ENCODE measurements around the gene ANTXR2.

The ANTXR2 gene

DNA sequence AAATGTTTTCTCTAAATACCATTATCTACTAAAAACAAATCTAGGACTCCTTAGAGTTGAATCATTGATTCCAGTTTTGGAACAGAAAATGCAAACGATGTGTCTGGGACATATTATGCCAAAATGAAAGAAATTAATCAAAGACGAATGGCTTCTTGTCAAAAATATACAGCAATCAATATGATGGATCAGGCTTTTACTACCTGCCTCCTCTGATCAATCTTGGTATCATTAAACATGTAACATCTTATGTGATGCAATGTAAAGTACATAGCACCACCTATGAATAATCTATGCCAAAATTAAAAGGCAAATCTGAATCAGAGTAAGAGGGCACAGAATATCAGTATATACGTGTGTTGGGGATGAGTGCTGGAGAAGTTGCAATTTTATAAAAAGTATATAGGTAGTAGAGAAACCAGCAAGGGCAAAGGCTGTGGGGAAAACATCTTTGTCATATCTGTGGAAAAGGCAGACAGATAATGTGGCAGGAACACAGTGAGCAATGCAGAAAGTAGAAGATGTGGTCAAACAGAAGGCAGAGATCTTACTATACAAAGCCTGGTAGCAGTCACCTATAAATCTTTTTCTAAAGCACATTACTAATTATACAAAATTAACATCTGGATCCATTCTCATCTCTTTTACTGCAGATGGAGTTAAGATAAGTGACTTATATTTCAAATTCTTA lies 152.7 kb downstream of the ANTXR2 start:
- Histone ChIP-seq H3K4me3 (ENCODE audit: low read length in 2 of 2) (no peak overlapping the region), H3K4me1 (ENCODE audit: control insufficient read depth, insufficient read depth, low read length) (no peaks in the 10 kb centered on the region), H3K36me3 (ENCODE audit: control insufficient read depth in 2 of 2, insufficient read depth in 2 of 2, low read length in 2 of 2) (no peaks in the 10 kb centered on the region), H3K27ac (ENCODE audit: low read length) (no peak overlapping the region), H3K9ac (ENCODE audit: low read length in 2 of 2) (no peak overlapping the region), H3K9me3 (ENCODE audit: control insufficient read depth in 2 of 2, low read length in 2 of 2) (peaks cover 0 to 3% of the 10 kb centered on the region in 2 donors), H3K27me3 (ENCODE audit: control insufficient read depth in 1 of 2, insufficient read depth in 2 of 2, low read length in 2 of 2) (no peaks in the 10 kb centered on the region)

DNA sequence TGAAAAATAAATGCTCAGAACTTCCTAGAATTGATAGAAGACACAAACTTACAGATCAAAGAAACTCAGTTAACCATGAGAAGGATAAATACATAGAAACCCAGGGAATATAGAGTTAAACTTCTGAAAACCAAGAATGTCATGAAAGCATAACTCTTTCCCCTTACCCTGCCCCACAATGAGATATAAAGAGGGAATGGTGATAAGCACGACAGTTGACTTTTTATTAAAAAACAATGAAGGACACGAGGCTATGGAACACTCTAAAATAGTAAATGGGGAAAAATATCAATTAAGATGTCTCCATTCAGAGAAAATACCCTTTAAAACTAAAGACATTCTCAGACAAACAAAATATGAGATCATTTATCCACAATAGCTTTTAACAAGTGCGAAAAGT lies 154.7 kb downstream of the ANTXR2 start:
- H3K4me3 ChIP-seq (ENCODE audit: low read length in 2 of 2) = no peak overlapping the region
- H3K9me3 ChIP-seq (ENCODE audit: control insufficient read depth in 2 of 2, low read length in 2 of 2) = peaks cover 0 to 3% of the 10 kb centered on the region in 2 donors
- H3K4me1 ChIP-seq (ENCODE audit: control insufficient read depth, insufficient read depth, low read length) = no peaks in the 10 kb centered on the region
- no peak overlapping the region for H3K9ac ChIP-seq (ENCODE audit: low read length in 2 of 2)
- no peak overlapping the region for H3K27ac ChIP-seq (ENCODE audit: low read length)
- H3K27me3 ChIP-seq (ENCODE audit: control insufficient read depth in 1 of 2, insufficient read depth in 2 of 2, low read length in 2 of 2) = no peaks in the 10 kb centered on the region
- H3K36me3 ChIP-seq (ENCODE audit: control insufficient read depth in 2 of 2, insufficient read depth in 2 of 2, low read length in 2 of 2) = no peaks in the 10 kb centered on the region

DNA sequence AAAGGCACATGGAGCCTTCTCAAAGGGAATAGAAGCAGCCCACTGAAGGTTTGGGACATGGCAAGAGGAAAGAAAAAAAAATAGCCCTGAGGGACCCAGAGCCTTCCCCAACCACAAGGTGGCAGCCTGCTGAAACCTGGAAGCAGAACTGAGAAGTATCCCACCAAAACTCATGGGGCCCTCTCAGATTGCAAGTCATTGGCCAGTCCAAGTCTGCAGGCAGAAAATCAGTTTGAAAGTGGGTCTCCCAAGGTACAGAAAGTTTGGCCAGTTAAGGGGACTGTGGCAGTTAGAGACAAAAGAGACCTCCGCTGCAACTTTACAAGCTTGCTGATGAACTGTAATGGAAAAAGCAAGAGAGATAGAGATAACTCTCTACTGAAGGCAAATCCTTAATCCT lies 155.8 kb downstream of the ANTXR2 start:
- Histone ChIP-seq H3K27ac (ENCODE audit: low read length) (no peak overlapping the region), H3K36me3 (ENCODE audit: control insufficient read depth in 2 of 2, insufficient read depth in 2 of 2, low read length in 2 of 2) (no peaks in the 10 kb centered on the region), H3K4me1 (ENCODE audit: control insufficient read depth, insufficient read depth, low read length) (no peaks in the 10 kb centered on the region), H3K4me3 (ENCODE audit: low read length in 2 of 2) (no peak overlapping the region), H3K27me3 (ENCODE audit: control insufficient read depth in 1 of 2, insufficient read depth in 2 of 2, low read length in 2 of 2) (no peaks in the 10 kb centered on the region), H3K9ac (ENCODE audit: low read length in 2 of 2) (no peak overlapping the region), H3K9me3 (ENCODE audit: control insufficient read depth in 2 of 2, low read length in 2 of 2) (peaks cover 0 to 3% of the 10 kb centered on the region in 2 donors)

DNA sequence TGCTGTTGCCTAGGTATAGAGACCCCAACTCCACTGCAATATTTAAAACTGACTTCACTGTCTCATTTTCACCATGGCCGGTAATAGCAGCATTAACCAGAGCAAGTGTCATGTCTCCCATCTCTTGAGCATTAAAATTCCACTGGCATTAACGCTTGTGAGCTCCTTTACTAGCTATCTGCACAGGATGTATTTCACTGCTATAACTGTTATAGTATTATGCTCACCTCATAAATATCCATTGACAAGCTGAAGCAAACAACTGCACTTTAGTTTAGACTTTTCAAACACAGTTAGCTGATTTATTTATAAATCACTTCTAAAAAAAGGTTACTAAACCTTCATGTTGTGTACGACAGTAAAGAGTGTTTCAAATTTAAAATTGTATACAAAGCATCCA lies 157.8 kb downstream of the ANTXR2 start:
- Histone ChIP-seq H3K27me3 (ENCODE audit: control insufficient read depth in 1 of 2, insufficient read depth in 2 of 2, low read length in 2 of 2) (no peaks in the 10 kb centered on the region), H3K27ac (ENCODE audit: low read length) (no peak overlapping the region), H3K9ac (ENCODE audit: low read length in 2 of 2) (no peak overlapping the region), H3K4me3 (ENCODE audit: low read length in 2 of 2) (no peak overlapping the region), H3K4me1 (ENCODE audit: control insufficient read depth, insufficient read depth, low read length) (no peaks in the 10 kb centered on the region), H3K9me3 (ENCODE audit: control insufficient read depth in 2 of 2, low read length in 2 of 2) (peaks cover 0 to 3% of the 10 kb centered on the region in 2 donors), H3K36me3 (ENCODE audit: control insufficient read depth in 2 of 2, insufficient read depth in 2 of 2, low read length in 2 of 2) (no peaks in the 10 kb centered on the region)

DNA sequence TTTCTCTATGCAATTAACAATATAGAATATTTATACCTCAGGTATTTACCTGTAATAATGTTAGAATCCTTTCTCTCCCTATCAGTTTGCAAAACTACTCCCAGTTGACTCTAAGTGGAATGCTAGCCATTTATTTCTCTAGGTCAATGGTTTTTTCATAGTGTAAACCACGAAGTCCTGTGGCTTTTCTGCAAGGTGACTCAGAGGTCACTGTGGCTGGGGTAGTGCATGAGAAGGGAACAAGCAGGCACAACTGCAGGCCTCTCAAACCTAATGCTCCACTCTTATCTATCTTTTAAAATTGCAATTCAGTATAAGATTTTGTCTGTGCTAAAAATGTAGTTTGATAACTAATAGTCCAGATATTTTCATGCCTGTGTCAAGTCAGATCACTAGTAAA lies 159.4 kb downstream of the ANTXR2 start:
- no peaks in the 10 kb centered on the region for H3K36me3 ChIP-seq (ENCODE audit: control insufficient read depth in 2 of 2, insufficient read depth in 2 of 2, low read length in 2 of 2)
- no peaks in the 10 kb centered on the region for H3K4me1 ChIP-seq (ENCODE audit: control insufficient read depth, insufficient read depth, low read length)
- no peak overlapping the region for H3K27ac ChIP-seq (ENCODE audit: low read length)
- no peak overlapping the region for H3K9ac ChIP-seq (ENCODE audit: low read length in 2 of 2)
- no peak overlapping the region for H3K4me3 ChIP-seq (ENCODE audit: low read length in 2 of 2)
- H3K27me3 ChIP-seq (ENCODE audit: control insufficient read depth in 1 of 2, insufficient read depth in 2 of 2, low read length in 2 of 2) = no peaks in the 10 kb centered on the region
- peaks cover 0 to 3% of the 10 kb centered on the region in 2 donors for H3K9me3 ChIP-seq (ENCODE audit: control insufficient read depth in 2 of 2, low read length in 2 of 2)

DNA sequence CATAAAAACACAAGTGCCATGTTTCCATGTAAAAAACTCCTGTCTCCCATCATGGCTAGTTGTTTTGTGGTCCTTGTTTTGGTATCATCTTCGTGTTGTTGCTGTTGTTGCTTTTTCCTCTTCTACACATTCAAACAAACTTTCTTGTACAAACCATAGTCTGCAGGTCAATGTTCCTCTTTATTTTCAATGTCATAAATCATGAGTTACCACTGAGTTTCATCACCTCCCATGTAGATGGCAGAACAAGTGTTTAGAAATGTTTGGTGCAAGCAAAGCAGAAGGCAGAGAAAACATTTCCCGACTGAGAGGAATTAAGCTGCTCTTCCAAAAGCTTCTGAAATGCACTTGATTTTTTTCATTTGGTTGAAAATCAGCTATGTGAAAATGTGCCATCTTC lies 166.0 kb downstream of the ANTXR2 start:
- H3K27me3 ChIP-seq (ENCODE audit: control insufficient read depth in 1 of 2, insufficient read depth in 2 of 2, low read length in 2 of 2) = no peaks in the 10 kb centered on the region
- H3K36me3 ChIP-seq (ENCODE audit: control insufficient read depth in 2 of 2, insufficient read depth in 2 of 2, low read length in 2 of 2) = peaks cover 13 to 18% of the 10 kb centered on the region in 2 donors
- no peaks in the 10 kb centered on the region for H3K9me3 ChIP-seq (ENCODE audit: control insufficient read depth in 2 of 2, low read length in 2 of 2)
- H3K27ac ChIP-seq (ENCODE audit: low read length) = no peak overlapping the region
- no peaks in the 10 kb centered on the region for H3K4me1 ChIP-seq (ENCODE audit: control insufficient read depth, insufficient read depth, low read length)
- H3K9ac ChIP-seq (ENCODE audit: low read length in 2 of 2) = no peak overlapping the region
- H3K4me3 ChIP-seq (ENCODE audit: low read length in 2 of 2) = no peak overlapping the region

DNA sequence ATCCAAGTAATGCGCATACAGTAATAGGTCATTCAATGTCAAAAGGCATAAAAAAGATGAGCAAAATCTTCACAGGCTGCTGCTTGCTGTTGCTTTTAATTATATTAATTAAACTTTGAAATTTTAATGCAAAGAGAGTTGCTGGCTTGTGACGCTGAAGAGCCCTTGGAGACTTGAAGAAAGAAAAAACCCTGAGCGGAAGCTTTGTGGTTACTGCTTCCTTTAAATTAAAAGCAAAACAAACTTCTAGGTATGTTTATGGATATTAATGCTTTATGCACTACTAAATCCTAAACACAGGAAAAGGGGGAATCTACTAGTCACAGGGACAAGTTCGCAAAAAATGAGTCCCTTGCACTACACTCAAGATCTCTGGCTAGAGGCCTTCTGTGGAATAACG lies 166.7 kb downstream of the ANTXR2 start:
- H3K27me3 ChIP-seq (ENCODE audit: control insufficient read depth in 1 of 2, insufficient read depth in 2 of 2, low read length in 2 of 2) = no peaks in the 10 kb centered on the region
- H3K27ac ChIP-seq (ENCODE audit: low read length) = no peak overlapping the region
- H3K36me3 ChIP-seq (ENCODE audit: control insufficient read depth in 2 of 2, insufficient read depth in 2 of 2, low read length in 2 of 2) = peaks cover 13 to 18% of the 10 kb centered on the region in 2 donors
- no peak overlapping the region for H3K9ac ChIP-seq (ENCODE audit: low read length in 2 of 2)
- H3K4me1 ChIP-seq (ENCODE audit: control insufficient read depth, insufficient read depth, low read length) = no peaks in the 10 kb centered on the region
- no peak overlapping the region for H3K4me3 ChIP-seq (ENCODE audit: low read length in 2 of 2)
- no peaks in the 10 kb centered on the region for H3K9me3 ChIP-seq (ENCODE audit: control insufficient read depth in 2 of 2, low read length in 2 of 2)

DNA sequence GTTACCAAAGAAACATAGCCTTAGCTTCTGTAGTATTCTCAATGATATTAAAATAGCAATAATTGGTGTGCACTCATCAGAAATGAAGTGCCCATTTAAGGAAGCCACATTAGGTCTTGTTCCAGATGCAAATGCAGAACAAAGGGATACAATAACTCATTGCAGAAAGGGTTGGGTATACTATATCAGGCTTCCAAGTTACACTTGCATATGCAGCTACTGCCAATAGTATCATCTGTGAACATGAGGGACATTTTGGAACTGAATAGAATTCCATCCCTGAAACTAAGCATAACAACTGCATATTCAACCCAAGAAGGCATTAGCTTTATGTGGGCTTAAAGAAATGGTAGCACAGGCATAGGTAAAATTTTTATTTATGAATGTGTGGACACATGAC lies 167.8 kb downstream of the ANTXR2 start:
- no peaks in the 10 kb centered on the region for H3K27me3 ChIP-seq (ENCODE audit: control insufficient read depth in 1 of 2, insufficient read depth in 2 of 2, low read length in 2 of 2)
- H3K27ac ChIP-seq (ENCODE audit: low read length) = no peak overlapping the region
- H3K9ac ChIP-seq (ENCODE audit: low read length in 2 of 2) = no peak overlapping the region
- H3K9me3 ChIP-seq (ENCODE audit: control insufficient read depth in 2 of 2, low read length in 2 of 2) = no peaks in the 10 kb centered on the region
- H3K36me3 ChIP-seq (ENCODE audit: control insufficient read depth in 2 of 2, insufficient read depth in 2 of 2, low read length in 2 of 2) = peaks cover 13 to 18% of the 10 kb centered on the region in 2 donors
- no peaks in the 10 kb centered on the region for H3K4me1 ChIP-seq (ENCODE audit: control insufficient read depth, insufficient read depth, low read length)
- no peak overlapping the region for H3K4me3 ChIP-seq (ENCODE audit: low read length in 2 of 2)

DNA sequence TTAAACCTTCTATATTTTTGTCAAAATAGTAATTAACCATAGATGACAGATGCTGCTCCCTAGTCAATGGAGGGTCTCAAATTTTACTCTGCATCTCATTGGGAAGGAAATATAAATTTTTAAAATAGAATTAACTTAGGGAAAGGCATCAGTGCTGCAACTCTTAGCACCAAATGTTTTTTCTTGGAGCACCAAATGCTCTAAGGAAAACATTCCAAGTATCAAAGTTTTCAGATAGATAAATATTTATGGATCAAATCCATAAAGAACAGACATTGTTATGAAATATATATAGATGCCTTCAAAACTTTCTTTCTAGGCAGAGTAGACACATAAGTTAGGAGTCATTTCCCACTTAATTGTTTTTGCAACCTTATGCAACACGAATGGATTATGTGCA lies 168.7 kb downstream of the ANTXR2 start:
- no peak overlapping the region for H3K9ac ChIP-seq (ENCODE audit: low read length in 2 of 2)
- H3K36me3 ChIP-seq (ENCODE audit: control insufficient read depth in 2 of 2, insufficient read depth in 2 of 2, low read length in 2 of 2) = peaks cover 16 to 18% of the 10 kb centered on the region in 2 donors
- no peak overlapping the region for H3K27ac ChIP-seq (ENCODE audit: low read length)
- H3K4me1 ChIP-seq (ENCODE audit: control insufficient read depth, insufficient read depth, low read length) = no peaks in the 10 kb centered on the region
- H3K27me3 ChIP-seq (ENCODE audit: control insufficient read depth in 1 of 2, insufficient read depth in 2 of 2, low read length in 2 of 2) = no peaks in the 10 kb centered on the region
- H3K9me3 ChIP-seq (ENCODE audit: control insufficient read depth in 2 of 2, low read length in 2 of 2) = no peaks in the 10 kb centered on the region
- H3K4me3 ChIP-seq (ENCODE audit: low read length in 2 of 2) = no peak overlapping the region

DNA sequence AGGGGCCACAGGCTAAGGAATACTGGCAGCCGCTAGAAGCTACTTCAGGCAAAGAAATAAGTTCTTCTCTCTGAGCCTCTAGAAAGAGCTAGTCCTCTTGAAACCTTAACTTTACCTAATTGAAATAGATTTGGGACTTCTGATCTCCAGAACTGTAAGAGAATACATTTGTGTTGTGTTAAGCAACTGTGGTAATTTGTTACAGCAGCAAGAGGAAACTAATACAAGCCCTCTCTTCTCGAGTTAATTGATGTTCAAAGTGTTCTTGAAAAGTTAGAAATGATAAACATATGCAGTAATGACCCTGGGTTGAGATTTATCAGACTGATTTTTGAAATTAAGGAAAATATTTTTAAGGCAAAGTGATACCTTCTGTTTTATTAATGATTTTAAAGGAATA lies 172.8 kb downstream of the ANTXR2 start:
- H3K4me1 ChIP-seq (ENCODE audit: control insufficient read depth, insufficient read depth, low read length) = no peaks in the 10 kb centered on the region
- H3K4me3 ChIP-seq (ENCODE audit: low read length in 2 of 2) = no peak overlapping the region
- H3K27ac ChIP-seq (ENCODE audit: low read length) = no peak overlapping the region
- no peaks in the 10 kb centered on the region for H3K27me3 ChIP-seq (ENCODE audit: control insufficient read depth in 1 of 2, insufficient read depth in 2 of 2, low read length in 2 of 2)
- H3K9me3 ChIP-seq (ENCODE audit: control insufficient read depth in 2 of 2, low read length in 2 of 2) = no peaks in the 10 kb centered on the region
- H3K36me3 ChIP-seq (ENCODE audit: control insufficient read depth in 2 of 2, insufficient read depth in 2 of 2, low read length in 2 of 2) = peaks cover 2 to 3% of the 10 kb centered on the region in 2 donors
- no peak overlapping the region for H3K9ac ChIP-seq (ENCODE audit: low read length in 2 of 2)

DNA sequence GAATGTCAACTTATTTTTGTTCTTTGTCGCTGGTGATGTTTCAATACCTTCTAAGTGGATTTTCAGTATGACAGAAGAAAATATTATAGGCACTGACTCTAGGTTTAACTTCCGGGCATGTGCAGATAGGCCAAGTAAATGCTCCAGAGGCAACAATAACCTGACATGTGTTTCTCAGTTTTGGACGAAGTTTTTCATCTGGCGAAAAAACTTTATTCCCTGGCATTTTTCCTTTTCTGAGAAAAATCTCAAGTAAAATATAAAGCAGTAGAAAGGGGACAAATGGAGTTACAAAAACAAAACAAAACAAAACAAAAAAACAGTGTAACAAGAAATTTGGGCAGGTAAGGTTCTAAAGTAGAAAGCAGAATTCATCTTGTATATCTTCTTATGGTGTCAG lies 173.5 kb downstream of the ANTXR2 start:
- H3K4me1 ChIP-seq (ENCODE audit: control insufficient read depth, insufficient read depth, low read length) = no peaks in the 10 kb centered on the region
- H3K27ac ChIP-seq (ENCODE audit: low read length) = no peak overlapping the region

More for the DNA sequence above, 173.5 kb downstream of the ANTXR2 start:
- H3K9ac ChIP-seq (ENCODE audit: low read length in 2 of 2) = no peak overlapping the region
- H3K9me3 ChIP-seq (ENCODE audit: control insufficient read depth in 2 of 2, low read length in 2 of 2) = no peaks in the 10 kb centered on the region
- H3K36me3 ChIP-seq (ENCODE audit: control insufficient read depth in 2 of 2, insufficient read depth in 2 of 2, low read length in 2 of 2) = peaks cover 0 to 3% of the 10 kb centered on the region in 2 donors
- no peak overlapping the region for H3K4me3 ChIP-seq (ENCODE audit: low read length in 2 of 2)
- no peaks in the 10 kb centered on the region for H3K27me3 ChIP-seq (ENCODE audit: control insufficient read depth in 1 of 2, insufficient read depth in 2 of 2, low read length in 2 of 2)

Data from stomach smooth muscle (tissue), 2 donors.